ENCODE measurements around the gene ANKS1B.
"Not testable (repeated sequence)": the region's sequence is repeated elsewhere in the genome, so short reads cannot be mapped to it uniquely, and the experiment has no call there.

Gene ANKS1B

GRCh38 chr12:99334285-99335056, 650.3 kb downstream of the ANKS1B start:
- Histone ChIP-seq H3K4me3 (ENCODE audit: low read depth, low read length, poor library complexity, severe bottlenecking) (no peak overlapping the region), H3K27ac (ENCODE audit: low read depth, low read length, poor library complexity, severe bottlenecking) (no peak overlapping the region), H3K4me2 (ENCODE audit: low read length) (no peak overlapping the region), H4K20me1 (ENCODE audit: insufficient read depth, low read length) (no peaks in the 10 kb centered on the region), H3K9ac (ENCODE audit: low read length) (no peak overlapping the region), H3F3A (ENCODE audit: insufficient read depth, low read length) (no peaks in the 10 kb centered on the region), H3K36me3 (ENCODE audit: insufficient read depth, low read length) (no peaks in the 10 kb centered on the region), H2AFZ (ENCODE audit: low read length) (no peak overlapping the region), H3K9me2 (ENCODE audit: low read depth, low read length) (no peaks in the 10 kb centered on the region), H3K4me1 (ENCODE audit: insufficient read depth, low read length, severe bottlenecking) (no peaks in the 10 kb centered on the region), H3K27me3 (ENCODE audit: insufficient read depth, low read length) (no peaks in the 10 kb centered on the region), H3K9me3 (ENCODE audit: low read length) (no peaks in the 10 kb centered on the region), H3K79me2 (ENCODE audit: insufficient read depth, low read length) (no peaks in the 10 kb centered on the region)
- TF ChIP-seq EZH2 (IDR thresholded peaks at IDR 0.05; ENCODE audit: borderline replicate concordance, low read length), result no peak
- TF ChIP-seq, protein P1, sequence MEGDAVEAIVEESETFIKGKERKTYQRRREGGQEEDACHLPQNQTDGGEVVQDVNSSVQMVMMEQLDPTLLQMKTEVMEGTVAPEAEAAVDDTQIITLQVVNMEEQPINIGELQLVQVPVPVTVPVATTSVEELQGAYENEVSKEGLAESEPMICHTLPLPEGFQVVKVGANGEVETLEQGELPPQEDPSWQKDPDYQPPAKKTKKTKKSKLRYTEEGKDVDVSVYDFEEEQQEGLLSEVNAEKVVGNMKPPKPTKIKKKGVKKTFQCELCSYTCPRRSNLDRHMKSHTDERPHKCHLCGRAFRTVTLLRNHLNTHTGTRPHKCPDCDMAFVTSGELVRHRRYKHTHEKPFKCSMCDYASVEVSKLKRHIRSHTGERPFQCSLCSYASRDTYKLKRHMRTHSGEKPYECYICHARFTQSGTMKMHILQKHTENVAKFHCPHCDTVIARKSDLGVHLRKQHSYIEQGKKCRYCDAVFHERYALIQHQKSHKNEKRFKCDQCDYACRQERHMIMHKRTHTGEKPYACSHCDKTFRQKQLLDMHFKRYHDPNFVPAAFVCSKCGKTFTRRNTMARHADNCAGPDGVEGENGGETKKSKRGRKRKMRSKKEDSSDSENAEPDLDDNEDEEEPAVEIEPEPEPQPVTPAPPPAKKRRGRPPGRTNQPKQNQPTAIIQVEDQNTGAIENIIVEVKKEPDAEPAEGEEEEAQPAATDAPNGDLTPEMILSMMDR (IDR thresholded peaks at IDR 0.05; ENCODE audit: low read length), result no peak

- H3K9me3 ChIP-seq (ENCODE audit: low read length), result no peaks in the 10 kb centered on the region
Measured at GRCh38 chr12:99332936-99333591, 651.7 kb downstream of the ANKS1B start.

GRCh38 chr12:99330216-99330615, 654.5 kb downstream of the ANKS1B start:
- Histone ChIP-seq H3F3A (ENCODE audit: insufficient read depth, low read length) (no peaks in the 10 kb centered on the region), H3K4me1 (ENCODE audit: insufficient read depth, low read length, severe bottlenecking) (no peaks in the 10 kb centered on the region), H3K79me2 (ENCODE audit: insufficient read depth, low read length) (no peaks in the 10 kb centered on the region), H3K9me3 (ENCODE audit: low read length) (no peaks in the 10 kb centered on the region), H3K9ac (ENCODE audit: low read length) (no peak overlapping the region), H3K4me3 (ENCODE audit: low read depth, low read length, poor library complexity, severe bottlenecking) (no peak overlapping the region), H2AFZ (ENCODE audit: low read length) (no peak overlapping the region), H3K36me3 (ENCODE audit: insufficient read depth, low read length) (no peaks in the 10 kb centered on the region), H3K9me2 (ENCODE audit: low read depth, low read length) (no peaks in the 10 kb centered on the region), H4K20me1 (ENCODE audit: insufficient read depth, low read length) (no peaks in the 10 kb centered on the region), H3K27ac (ENCODE audit: low read depth, low read length, poor library complexity, severe bottlenecking) (no peak overlapping the region), H3K27me3 (ENCODE audit: insufficient read depth, low read length) (no peaks in the 10 kb centered on the region), H3K4me2 (ENCODE audit: low read length) (no peak overlapping the region)
- TF ChIP-seq, protein P1 (IDR thresholded peaks at IDR 0.05; ENCODE audit: low read length), result no peak
- TF ChIP-seq EZH2 (IDR thresholded peaks at IDR 0.05; ENCODE audit: borderline replicate concordance, low read length), result no peak

More at GRCh38 chr12:99332936-99333591, 651.7 kb downstream of the ANKS1B start:
- Histone ChIP-seq H3K79me2 (ENCODE audit: insufficient read depth, low read length) (no peaks in the 10 kb centered on the region), H3K36me3 (ENCODE audit: insufficient read depth, low read length) (no peaks in the 10 kb centered on the region), H3K4me1 (ENCODE audit: insufficient read depth, low read length, severe bottlenecking) (no peaks in the 10 kb centered on the region), H3K4me2 (ENCODE audit: low read length) (no peak overlapping the region), H4K20me1 (ENCODE audit: insufficient read depth, low read length) (no peaks in the 10 kb centered on the region), H3K27ac (ENCODE audit: low read depth, low read length, poor library complexity, severe bottlenecking) (no peak overlapping the region), H2AFZ (ENCODE audit: low read length) (no peak overlapping the region), H3K9me2 (ENCODE audit: low read depth, low read length) (no peaks in the 10 kb centered on the region), H3F3A (ENCODE audit: insufficient read depth, low read length) (no peaks in the 10 kb centered on the region), H3K4me3 (ENCODE audit: low read depth, low read length, poor library complexity, severe bottlenecking) (no peak overlapping the region), H3K27me3 (ENCODE audit: insufficient read depth, low read length) (no peaks in the 10 kb centered on the region), H3K9ac (ENCODE audit: low read length) (no peak overlapping the region)
- TF ChIP-seq EZH2 (IDR thresholded peaks at IDR 0.05; ENCODE audit: borderline replicate concordance, low read length), result no peak
- TF ChIP-seq, protein P1 (IDR thresholded peaks at IDR 0.05; ENCODE audit: low read length), result no peak

DNA sequence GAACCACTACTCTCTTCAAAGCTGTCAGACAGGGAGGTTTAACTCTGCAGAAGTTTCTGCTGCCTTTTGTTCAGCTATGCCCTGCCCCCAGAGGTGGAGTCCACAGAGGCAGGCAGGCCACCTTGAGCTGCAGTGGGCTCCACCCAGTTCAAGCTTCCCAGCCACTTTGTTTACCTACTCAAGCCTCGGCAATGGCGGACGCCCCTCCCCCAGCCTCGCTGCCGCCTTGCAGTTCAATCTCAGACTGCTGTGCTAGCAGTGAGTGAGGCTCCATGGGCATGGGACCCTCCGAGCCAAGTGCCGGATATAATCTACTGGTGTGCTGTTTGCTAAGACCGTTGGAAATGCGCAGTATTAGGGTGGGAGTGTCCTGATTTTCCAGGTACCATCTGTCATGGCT, 663.5 kb downstream of the ANKS1B start:
- not testable (repeated sequence) for H3K9me2 ChIP-seq (ENCODE audit: low read depth, low read length); H3K36me3 ChIP-seq (ENCODE audit: insufficient read depth, low read length); H3K27ac ChIP-seq (ENCODE audit: low read depth, low read length, poor library complexity, severe bottlenecking); H3K4me3 ChIP-seq (ENCODE audit: low read depth, low read length, poor library complexity, severe bottlenecking); H3K9me3 ChIP-seq (ENCODE audit: low read length); H3K9ac ChIP-seq (ENCODE audit: low read length); H3K4me2 ChIP-seq (ENCODE audit: low read length); H3K4me1 ChIP-seq (ENCODE audit: insufficient read depth, low read length, severe bottlenecking); H3K79me2 ChIP-seq (ENCODE audit: insufficient read depth, low read length); H4K20me1 ChIP-seq (ENCODE audit: insufficient read depth, low read length); H3K27me3 ChIP-seq (ENCODE audit: insufficient read depth, low read length); H2AFZ ChIP-seq (ENCODE audit: low read length); H3F3A ChIP-seq (ENCODE audit: insufficient read depth, low read length)

Measured in OCI-LY1 (cell line).